Caco-2 (cell line): ENCODE data around the gene NUP88. TPM values are rescaled to one million over a fixed set of nuclear protein-coding genes. Genes with fewer than 3 reads are reported as not detected.

ENCODE experiments used
- BruUV-seq: library from RNA; stranded (reverse); fragments of 400-500 nt; replicated peaks from 2 replicates; lab custom pipeline; 2021; lab: Mats Ljungman, UMichigan
- CTCF ChIA-PET: fragments of 300-600 bp; sonication (Branson Sonifier 250); formaldehyde crosslinking; loops from one replicate; lab custom pipeline; 2022; ENCODE audit warnings: antibody characterized with exemption; lab: Charles Lee
- POLR2A ChIA-PET: fragments of 300-600 bp; sonication (Branson Sonifier 250); formaldehyde crosslinking; loops from one replicate; lab custom pipeline; 2022; ENCODE audit warnings: antibody characterized with exemption; lab: Charles Lee
- DNase-seq, 2 experiments: peaks; one replicate each; pipeline versions ENCODE4 v3.0.0 to v3.0.0-alpha.2; 2020 to 2022
- H3K27me3 ChIP-seq: replicated peaks from 2 replicates; pipeline ENCODE4 v1.6.0; 2011; ENCODE audit warnings: low read length; ENCODE audit not compliant: control insufficient read depth, insufficient read depth
- H3K36me3 ChIP-seq: 2 replicates; pipeline ENCODE4 v1.5.1; 2011; ENCODE audit warnings: low read length; ENCODE audit not compliant: control insufficient read depth, insufficient read depth
- H3K4me1 ChIP-seq: fragments of 250-450 bp; sonication (Bioruptor Pico); 2 replicates; pipeline ENCODE4 v1.5.1; 2020; ENCODE audit warnings: mild to moderate bottlenecking
- H3K4me3 ChIP-seq: 2 replicates; pipeline ENCODE4 v1.5.1; 2011; ENCODE audit warnings: low read depth, mild to moderate bottlenecking, control low read depth, low read length
- H3K9me3 ChIP-seq: fragments of 250-450 bp; sonication (Bioruptor Pico); 2 replicates; pipeline ENCODE4 v1.5.1; 2020; ENCODE audit warnings: mild to moderate bottlenecking, moderate library complexity
- H3K27ac Mint-ChIP-seq: one replicate; pipeline ENCODE4 v1.8.0; 2022; ENCODE audit warnings: mixed read lengths; ENCODE audit not compliant: unreplicated experiment
- H3K27me3 Mint-ChIP-seq: one replicate; pipeline ENCODE4 v1.8.0; 2022; ENCODE audit warnings: mixed read lengths; ENCODE audit not compliant: insufficient read depth, unreplicated experiment
- H3K36me3 Mint-ChIP-seq: one replicate; pipeline ENCODE4 v1.8.0; 2022; ENCODE audit warnings: mild to moderate bottlenecking, mixed read lengths; ENCODE audit not compliant: insufficient read depth, unreplicated experiment
- H3K4me1 Mint-ChIP-seq: one replicate; pipeline ENCODE4 v1.8.0; 2022; ENCODE audit warnings: low read depth, mixed read lengths; ENCODE audit not compliant: unreplicated experiment
- H3K4me3 Mint-ChIP-seq: one replicate; pipeline ENCODE4 v1.8.0; 2022; ENCODE audit warnings: mild to moderate bottlenecking, moderate library complexity, mixed read lengths; ENCODE audit not compliant: unreplicated experiment
- H3K9me3 Mint-ChIP-seq: one replicate; pipeline ENCODE4 v1.8.0; 2022; ENCODE audit warnings: mixed read lengths; ENCODE audit not compliant: unreplicated experiment
- intact Hi-C: fragments of 100-400 bp; cut with micrococcal nuclease; formaldehyde crosslinking; loops from one replicate; pipeline ENCODE4 v1.10.0; 2022; ENCODE audit not compliant: unreplicated experiment
- total RNA-seq: library from RNA; stranded (reverse); gene quantifications from 2 replicates; pipeline ENCODE4 v1.2.3, GENCODE V29; 2022
- TF ChIP-seq, protein P1 (sequence below), 2 experiments: fragments of 200-600 bp in 1 of 2; IDR thresholded peaks; 1 replicate in 1 of 2; 2 replicates in 1 of 2; pipeline versions ENCODE4 v1.5.1 to v1.8.0; 2011 to 2022; ENCODE audit warnings: antibody characterized with exemption in 1 of 2, control low read depth in 1 of 2, inconsistent platforms in 1 of 2, low read depth in 1 of 2, low read length in 1 of 2, mild to moderate bottlenecking in 1 of 2, moderate library complexity in 1 of 2; ENCODE audit not compliant: insufficient read depth in 1 of 2, severe bottlenecking in 1 of 2, unreplicated experiment in 1 of 2

The NUP88 gene
- total RNA-seq, 1 experiment from 2014 or later, result 52.3 TPM

DNA sequence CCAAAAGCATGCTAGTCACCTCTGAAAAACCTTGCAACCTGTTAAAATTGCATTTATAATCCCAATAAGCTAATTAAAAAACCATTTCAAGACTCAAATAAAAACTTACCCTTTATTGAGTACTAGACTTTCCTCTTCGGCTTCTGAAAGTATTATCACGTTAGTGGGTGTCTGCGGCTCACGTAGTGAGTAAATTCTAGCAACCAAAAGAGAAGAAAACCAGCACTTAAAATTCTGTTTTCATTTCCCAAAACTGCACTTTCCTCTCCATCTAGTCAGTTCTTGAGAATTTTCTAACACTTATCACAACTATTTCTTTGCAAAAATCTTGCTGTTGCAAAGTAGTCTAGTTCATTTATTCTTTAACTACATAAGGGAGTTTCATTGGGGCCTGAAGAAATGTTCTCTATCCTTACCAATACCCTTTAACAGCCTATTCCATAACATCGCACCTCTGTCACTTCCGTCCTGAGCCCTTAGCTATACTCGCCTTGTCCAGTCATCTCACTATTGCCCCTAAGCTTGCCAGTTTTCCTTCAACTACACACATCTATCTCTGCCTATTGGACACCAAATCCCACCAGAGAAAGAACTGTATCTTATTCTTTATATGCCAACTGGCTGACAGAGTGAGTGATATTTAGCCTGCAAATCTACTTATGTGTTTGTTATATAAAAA lies 8.7 kb downstream of the NUP88 start:
- TF ChIP-seq, protein P1, sequence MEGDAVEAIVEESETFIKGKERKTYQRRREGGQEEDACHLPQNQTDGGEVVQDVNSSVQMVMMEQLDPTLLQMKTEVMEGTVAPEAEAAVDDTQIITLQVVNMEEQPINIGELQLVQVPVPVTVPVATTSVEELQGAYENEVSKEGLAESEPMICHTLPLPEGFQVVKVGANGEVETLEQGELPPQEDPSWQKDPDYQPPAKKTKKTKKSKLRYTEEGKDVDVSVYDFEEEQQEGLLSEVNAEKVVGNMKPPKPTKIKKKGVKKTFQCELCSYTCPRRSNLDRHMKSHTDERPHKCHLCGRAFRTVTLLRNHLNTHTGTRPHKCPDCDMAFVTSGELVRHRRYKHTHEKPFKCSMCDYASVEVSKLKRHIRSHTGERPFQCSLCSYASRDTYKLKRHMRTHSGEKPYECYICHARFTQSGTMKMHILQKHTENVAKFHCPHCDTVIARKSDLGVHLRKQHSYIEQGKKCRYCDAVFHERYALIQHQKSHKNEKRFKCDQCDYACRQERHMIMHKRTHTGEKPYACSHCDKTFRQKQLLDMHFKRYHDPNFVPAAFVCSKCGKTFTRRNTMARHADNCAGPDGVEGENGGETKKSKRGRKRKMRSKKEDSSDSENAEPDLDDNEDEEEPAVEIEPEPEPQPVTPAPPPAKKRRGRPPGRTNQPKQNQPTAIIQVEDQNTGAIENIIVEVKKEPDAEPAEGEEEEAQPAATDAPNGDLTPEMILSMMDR (IDR thresholded peaks at IDR 0.05; ENCODE audit: insufficient read depth in 1 of 2, low read depth in 1 of 2, low read length in 1 of 2, severe bottlenecking in 1 of 2, unreplicated experiment in 1 of 2), result no peak
- no peak for DNase-seq
- ChIA-PET CTCF (no interaction called here), POLR2A (no interaction called here)
- intact Hi-C loops, result no loop called here
- no TSS peak for BruUV-seq
- Mint-ChIP-seq H3K36me3 (peaks cover 22% of the 10 kb centered on the region), H3K27me3 (no peaks in the 10 kb centered on the region), H3K9me3 (no peaks in the 10 kb centered on the region), H3K4me3 (no peak overlapping the region), H3K27ac (no peak overlapping the region), H3K4me1 (no peaks in the 10 kb centered on the region)
- no peaks in the 10 kb centered on the region for H3K9me3 ChIP-seq
- H3K4me3 ChIP-seq, result no peak overlapping the region
- no peaks in the 10 kb centered on the region for H3K36me3 ChIP-seq
- peaks cover 6% of the 10 kb centered on the region for H3K4me1 ChIP-seq
- no peaks in the 10 kb centered on the region for H3K27me3 ChIP-seq

- Mint-ChIP-seq H3K4me3 (no peak overlapping the region), H3K27me3 (no peaks in the 10 kb centered on the region), H3K4me1 (no peaks in the 10 kb centered on the region), H3K36me3 (peaks cover 15% of the 10 kb centered on the region), H3K9me3 (no peaks in the 10 kb centered on the region), H3K27ac (no peak overlapping the region)
- ChIA-PET CTCF (no interaction called here), POLR2A (no interaction called here)
- BruUV-seq, result no TSS peak
- TF ChIP-seq, protein P1 (IDR thresholded peaks at IDR 0.05; ENCODE audit: insufficient read depth in 1 of 2, low read depth in 1 of 2, low read length in 1 of 2, severe bottlenecking in 1 of 2, unreplicated experiment in 1 of 2), result no peak
- H3K4me1 ChIP-seq, result peaks cover 9% of the 10 kb centered on the region
- H3K4me3 ChIP-seq, result no peak overlapping the region
- no peaks in the 10 kb centered on the region for H3K36me3 ChIP-seq
- intact Hi-C loops, result no loop called here
- H3K9me3 ChIP-seq, result no peaks in the 10 kb centered on the region
- H3K27me3 ChIP-seq, result no peaks in the 10 kb centered on the region
- no peak for DNase-seq
These were observed 11.3 kb downstream of the NUP88 start for GRCh38 chr17:5408186-5408585.

GRCh38 chr17:5405400-5405799 lies 14.1 kb downstream of the NUP88 start:
- intact Hi-C loops, result no loop called here
- peak; percentile 17 to 35 for DNase-seq
- Histone ChIP-seq H3K9me3 (no peaks in the 10 kb centered on the region), H3K4me3 (no peak overlapping the region), H3K27me3 (no peaks in the 10 kb centered on the region), H3K36me3 (no peaks in the 10 kb centered on the region), H3K4me1 (peaks cover 9% of the 10 kb centered on the region)
- ChIA-PET POLR2A (interaction anchor here (0.6 kb wide), 1 partner anchor 14 kb away, joined by 3 read pairs; the partner anchor contains the start of genes NUP88 and RPAIN), CTCF (no interaction called here)
- no peak overlapping the region for H3K4me3 Mint-ChIP-seq
- no peak overlapping the region for H3K27ac Mint-ChIP-seq
- no peaks in the 10 kb centered on the region for H3K4me1 Mint-ChIP-seq
- no peaks in the 10 kb centered on the region for H3K9me3 Mint-ChIP-seq
- BruUV-seq, result no TSS peak
- H3K36me3 Mint-ChIP-seq, result peaks cover 3% of the 10 kb centered on the region
- no peaks in the 10 kb centered on the region for H3K27me3 Mint-ChIP-seq
- TF ChIP-seq, protein P1 (IDR thresholded peaks at IDR 0.05; ENCODE audit: insufficient read depth in 1 of 2, low read depth in 1 of 2, low read length in 1 of 2, severe bottlenecking in 1 of 2, unreplicated experiment in 1 of 2), result no peak
